ENCODE results near the gene C3orf70.

C3orf70 gene

GRCh38 chr3:185049710-185050109, 103.2 kb downstream of the C3orf70 start:
- no peak overlapping the region for H3K27ac ChIP-seq
- TF ChIP-seq CTCF (conservative IDR thresholded peaks at IDR 0.05), result no peak

GRCh38 chr3:185046603-185047002, 106.3 kb downstream of the C3orf70 start:
- H3K27ac ChIP-seq, result no peak overlapping the region
- no peak for TF ChIP-seq CTCF (conservative IDR thresholded peaks at IDR 0.05)

GRCh38 chr3:185046164-185046515, 106.7 kb downstream of the C3orf70 start:
- H3K27ac ChIP-seq, result no peak overlapping the region
- no peak for TF ChIP-seq CTCF (conservative IDR thresholded peaks at IDR 0.05)

DNA sequence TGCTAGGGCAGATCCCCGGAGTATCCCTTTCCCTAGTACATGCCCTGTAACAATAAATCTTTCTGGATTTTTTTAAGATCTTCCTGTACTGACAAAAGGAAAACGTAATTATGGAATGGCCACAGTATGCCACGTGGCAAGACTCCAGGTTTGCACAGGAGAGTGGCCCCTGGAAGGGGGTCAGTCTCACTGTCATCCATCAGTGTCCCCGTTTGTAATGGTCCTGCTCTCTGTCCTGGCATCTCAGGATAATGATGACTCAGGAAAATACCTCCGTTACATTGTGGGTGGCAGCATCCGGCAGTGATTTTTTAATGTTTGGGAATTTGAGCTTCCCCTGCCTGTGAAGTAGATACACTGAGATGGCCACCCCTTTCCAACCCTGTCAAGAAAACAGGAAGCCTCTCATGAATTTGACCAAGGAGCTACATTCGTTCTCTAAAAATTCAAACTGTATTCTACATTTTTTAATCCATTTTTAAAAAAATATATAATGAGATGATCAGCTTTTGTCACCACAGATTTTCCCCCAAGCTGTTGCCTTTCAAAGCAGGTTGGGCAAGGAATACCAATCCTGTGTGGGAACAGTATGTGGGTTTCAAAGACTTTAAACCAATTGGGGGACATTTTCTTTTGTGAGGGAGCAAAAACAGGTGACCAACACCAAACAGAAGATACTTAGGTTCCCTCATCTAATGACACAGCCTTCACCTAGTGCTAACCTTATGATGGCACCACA, 110.4 kb downstream of the C3orf70 start:
- no peak for TF ChIP-seq CTCF (conservative IDR thresholded peaks at IDR 0.05)
- no peak overlapping the region for H3K27ac ChIP-seq

- H3K27ac ChIP-seq, result no peak overlapping the region
- no peak for TF ChIP-seq CTCF (conservative IDR thresholded peaks at IDR 0.05)
These were observed 111.3 kb downstream of the C3orf70 start for GRCh38 chr3:185041540-185041939.

GRCh38 chr3:185040425-185040824, 112.4 kb downstream of the C3orf70 start:
- no peak for TF ChIP-seq CTCF (conservative IDR thresholded peaks at IDR 0.05)
- H3K27ac ChIP-seq, result no peak overlapping the region

- no peak for TF ChIP-seq CTCF (conservative IDR thresholded peaks at IDR 0.05)
- no peak overlapping the region for H3K27ac ChIP-seq
These were observed 115.1 kb downstream of the C3orf70 start for GRCh38 chr3:185037801-185038200.

Measured in VCaP (cell line).